Spleen (tissue), 11 donors: ENCODE results near the gene ZNF385D. TPM values are rescaled to one million over a fixed set of nuclear protein-coding genes. Genes with fewer than 3 reads are reported as not detected.

Experiments used
- DNase-seq: peaks from one replicate; pipeline ENCODE4 v3.0.0-alpha.2; 2020
- H3K27ac ChIP-seq, 8 donors: fragments of 200-600 bp; sonication (generic) in 7 of 8; 1 replicate in 4 of 8; 2 replicates in 4 of 8; pipeline versions ENCODE4 v1.5.0 to v1.8.0; 2016 to 2021; ENCODE audit warnings: inconsistent platforms in 4 of 8, mild to moderate bottlenecking in 4 of 8, moderate library complexity in 1 of 8
- H3K27me3 ChIP-seq, 7 donors: fragments of 200-600 bp; sonication (generic) in 6 of 7; replicated peaks in 1 of 7; 1 replicate in 4 of 7; 2 replicates in 3 of 7; pipeline versions ENCODE4 v1.5.0 to v1.8.0; 2016 to 2021; ENCODE audit warnings: inconsistent platforms in 3 of 7, mild to moderate bottlenecking in 1 of 7
- H3K36me3 ChIP-seq, 6 donors: fragments of 200-600 bp; sonication (generic) in 5 of 6; 1 replicate in 4 of 6; 2 replicates in 2 of 6; pipeline versions ENCODE4 v1.5.0 to v1.8.0; 2016 to 2021; ENCODE audit warnings: inconsistent platforms in 2 of 6
- H3K4me1 ChIP-seq, 6 donors: fragments of 200-600 bp; sonication (generic) in 5 of 6; 1 replicate in 3 of 6; 2 replicates in 3 of 6; pipeline versions ENCODE4 v1.5.0 to v1.8.0; 2016 to 2021; ENCODE audit warnings: inconsistent platforms in 3 of 6
- H3K4me3 ChIP-seq, 8 donors: fragments of 200-600 bp; sonication (generic) in 7 of 8; 1 replicate in 4 of 8; 2 replicates in 4 of 8; pipeline versions ENCODE4 v1.5.0 to v1.8.0; 2016 to 2021; ENCODE audit warnings: inconsistent platforms in 4 of 8, mild to moderate bottlenecking in 4 of 8, moderate library complexity in 2 of 8
- H3K9me3 ChIP-seq, 8 donors: fragments of 200-600 bp; sonication (generic) in 7 of 8; 1 replicate in 4 of 8; 2 replicates in 4 of 8; pipeline versions ENCODE4 v1.5.0 to v1.8.0; 2016 to 2021; ENCODE audit warnings: inconsistent platforms in 4 of 8
- POLR2A ChIP-seq, 3 donors: fragments of 450-650 bp; IDR thresholded peaks; one replicate each; pipeline ENCODE4 v1.5.1; 2017; ENCODE audit warnings: antibody characterized with exemption in 3 of 3, mild to moderate bottlenecking in 1 of 3
- POLR2AphosphoS5 ChIP-seq, 3 donors: sonication (generic); formaldehyde crosslinking; IDR thresholded peaks; one replicate each; pipeline ENCODE4 v1.5.1; 2017; ENCODE audit warnings: antibody characterized with exemption in 3 of 3
- WGBS, 5 donors: extraction: QIAGEN DNeasy Blood & Tissue Kit in 3 of 5; methylation state at CpG; one replicate each; pipeline versions ENCODE4 v1.1.5 to v1.1.7; 2013 to 2018; 5-methylcytosine and 5-hydroxymethylcytosine counted together
- intact Hi-C: fragments of 100-400 bp; cut with DNase I; formaldehyde crosslinking; loops from one replicate; pipeline ENCODE4 v1.15.0; 2023; ENCODE audit warnings: low total_unique reads
- polyA plus RNA-seq, 3 donors: library from polyadenylated mRNA; stranded (reverse); fragments of 200-250 nt; gene quantifications; one replicate each; pipeline ENCODE4 v1.2.1, GENCODE V29; 2013
- total RNA-seq, 7 donors: library from RNA; depleted of rRNA in 3 of 7; stranded (reverse); fragments of >200 nt in 3 of 7; fragmentation: NEBNext Ultra II Directional in 4 of 7; extraction: Animal tissue kit (Norgen Biotek cat#: 25700) in 4 of 7; gene quantifications; one replicate each; pipeline versions ENCODE4 v1.1.0 to v1.2.1, GENCODE V29; 2016 to 2021
- TF ChIP-seq, protein P1 (sequence below), 11 experiments: fragments of 200-600 bp in 7 of 11; fragments of 450-650 bp in 4 of 11; sonication (generic) in 4 of 11; IDR thresholded peaks in 8 of 11; conservative IDR thresholded peaks in 3 of 11; 1 replicate in 7 of 11; 2 replicates in 4 of 11; pipeline versions ENCODE4 v1.4.0 to v1.8.0; 2016 to 2021; ENCODE audit warnings: antibody characterized with exemption in 11 of 11, inconsistent platforms in 4 of 11, mild to moderate bottlenecking in 1 of 11
- donor health status: healthy with polysubstance abuse.
- donor health status: DM: no; HTN: no; CAD: no; lungs with moderate emphysema.
- donor health status: DM: no; HTN: no; CAD: no.
- donor health status: Bipolar disorder and iron deficiency.
- donor health status: healthy.
- donor health status: DM: no; HTN: no; CAD: no.
- donor health status: DM: yes; HTN: yes; CAD: no.

The ZNF385D gene
- total and polyA plus RNA-seq, 10 donors: 0.05 to 3.2 (median 0.70) TPM

DNA sequence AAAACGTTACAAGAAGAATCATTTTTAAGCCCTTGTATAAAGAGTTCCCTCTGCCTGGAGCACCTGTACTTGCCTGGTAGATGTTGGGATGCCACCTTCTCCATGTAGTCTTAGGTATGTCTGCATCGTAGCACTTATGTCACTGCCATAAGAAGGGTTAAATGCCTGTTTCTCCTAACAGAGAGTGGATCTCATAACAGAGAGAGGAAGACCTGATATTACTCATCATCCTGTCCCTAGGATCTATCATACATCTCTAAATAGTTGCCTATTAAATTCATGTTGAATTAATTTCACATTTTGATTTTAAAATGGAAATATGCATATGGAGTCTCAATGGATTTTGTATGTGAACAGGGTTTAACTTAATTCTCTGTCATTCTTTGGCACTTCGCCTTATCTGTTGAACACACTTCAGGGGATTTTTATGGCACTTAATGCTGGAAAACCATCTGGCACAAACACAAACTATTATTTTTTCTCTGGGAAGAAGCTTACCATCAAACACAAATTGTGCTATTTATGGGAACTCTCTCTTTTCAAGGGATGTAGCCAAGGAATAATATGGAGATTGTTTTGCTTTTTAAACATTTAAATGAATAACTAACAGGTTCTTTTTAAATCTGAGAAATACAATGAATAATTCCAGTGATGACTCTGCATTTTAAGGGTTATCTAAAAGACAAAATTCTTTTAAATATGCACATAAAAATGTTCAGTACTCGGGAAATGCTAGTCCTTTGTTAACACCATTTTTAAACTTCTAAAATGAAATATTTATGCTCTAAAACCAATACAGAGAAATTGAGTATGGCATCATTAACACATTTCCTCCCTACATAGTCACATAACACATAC is 230.7 kb downstream of the ZNF385D start:
- WGBS, 5 donors: 54 to 68% (median 65%) methylated on average over 4 of the region's 4 CpGs

DNA sequence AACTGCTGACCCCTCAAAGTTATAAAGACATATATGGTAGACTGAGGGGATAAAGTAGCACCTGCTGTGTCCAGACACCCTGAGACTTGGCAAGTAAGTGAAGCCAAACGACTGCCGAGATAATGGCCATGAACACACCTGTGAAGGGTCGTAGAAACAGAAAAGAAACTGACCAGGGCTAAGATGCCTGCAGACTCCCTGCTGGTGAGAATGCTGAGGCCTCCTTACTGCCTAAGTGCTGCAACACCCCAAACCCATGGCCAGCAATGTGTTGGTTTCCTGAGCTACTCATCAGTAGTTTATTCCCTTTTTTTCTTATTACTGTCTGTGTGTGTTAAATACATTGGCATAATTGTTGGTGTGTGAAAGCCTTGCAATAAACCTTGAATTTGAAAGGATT is 233.8 kb downstream of the ZNF385D start:
- H3K27me3 ChIP-seq: no peaks in the 10 kb centered on the region
- TF ChIP-seq, protein P1, sequence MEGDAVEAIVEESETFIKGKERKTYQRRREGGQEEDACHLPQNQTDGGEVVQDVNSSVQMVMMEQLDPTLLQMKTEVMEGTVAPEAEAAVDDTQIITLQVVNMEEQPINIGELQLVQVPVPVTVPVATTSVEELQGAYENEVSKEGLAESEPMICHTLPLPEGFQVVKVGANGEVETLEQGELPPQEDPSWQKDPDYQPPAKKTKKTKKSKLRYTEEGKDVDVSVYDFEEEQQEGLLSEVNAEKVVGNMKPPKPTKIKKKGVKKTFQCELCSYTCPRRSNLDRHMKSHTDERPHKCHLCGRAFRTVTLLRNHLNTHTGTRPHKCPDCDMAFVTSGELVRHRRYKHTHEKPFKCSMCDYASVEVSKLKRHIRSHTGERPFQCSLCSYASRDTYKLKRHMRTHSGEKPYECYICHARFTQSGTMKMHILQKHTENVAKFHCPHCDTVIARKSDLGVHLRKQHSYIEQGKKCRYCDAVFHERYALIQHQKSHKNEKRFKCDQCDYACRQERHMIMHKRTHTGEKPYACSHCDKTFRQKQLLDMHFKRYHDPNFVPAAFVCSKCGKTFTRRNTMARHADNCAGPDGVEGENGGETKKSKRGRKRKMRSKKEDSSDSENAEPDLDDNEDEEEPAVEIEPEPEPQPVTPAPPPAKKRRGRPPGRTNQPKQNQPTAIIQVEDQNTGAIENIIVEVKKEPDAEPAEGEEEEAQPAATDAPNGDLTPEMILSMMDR (IDR thresholded peaks at IDR 0.05 in 8 of 11, conservative IDR thresholded peaks at IDR 0.05 in 3 of 11): no peak
- no peak for TF ChIP-seq POLR2A (IDR thresholded peaks at IDR 0.05)
- TF ChIP-seq POLR2AphosphoS5 (IDR thresholded peaks at IDR 0.05): no peak
- whole genome bisulfite sequencing, 5 donors: 71 to 79% (median 76%) methylated on average over 3 of the region's 3 CpGs
- H3K36me3 ChIP-seq: no peaks in the 10 kb centered on the region
- no peaks in the 10 kb centered on the region for H3K9me3 ChIP-seq
- H3K4me1 ChIP-seq: no peaks in the 10 kb centered on the region
- no peak overlapping the region for H3K27ac ChIP-seq
- H3K4me3 ChIP-seq: no peak overlapping the region
- intact Hi-C loops: no loop called here
- DNase-seq: no peak

More for the DNA sequence above, 230.7 kb downstream of the ZNF385D start:
- DNase-seq: no peak
- intact Hi-C loops: no loop called here
- Histone ChIP-seq H3K27ac (no peak overlapping the region), H3K36me3 (no peaks in the 10 kb centered on the region), H3K9me3 (no peaks in the 10 kb centered on the region), H3K27me3 (no peaks in the 10 kb centered on the region), H3K4me3 (no peak overlapping the region), H3K4me1 (no peaks in the 10 kb centered on the region)
- TF ChIP-seq POLR2A (IDR thresholded peaks at IDR 0.05) (no peak), POLR2AphosphoS5 (IDR thresholded peaks at IDR 0.05) (no peak)
- TF ChIP-seq, protein P1 (IDR thresholded peaks at IDR 0.05 in 8 of 11, conservative IDR thresholded peaks at IDR 0.05 in 3 of 11): no peak

DNA sequence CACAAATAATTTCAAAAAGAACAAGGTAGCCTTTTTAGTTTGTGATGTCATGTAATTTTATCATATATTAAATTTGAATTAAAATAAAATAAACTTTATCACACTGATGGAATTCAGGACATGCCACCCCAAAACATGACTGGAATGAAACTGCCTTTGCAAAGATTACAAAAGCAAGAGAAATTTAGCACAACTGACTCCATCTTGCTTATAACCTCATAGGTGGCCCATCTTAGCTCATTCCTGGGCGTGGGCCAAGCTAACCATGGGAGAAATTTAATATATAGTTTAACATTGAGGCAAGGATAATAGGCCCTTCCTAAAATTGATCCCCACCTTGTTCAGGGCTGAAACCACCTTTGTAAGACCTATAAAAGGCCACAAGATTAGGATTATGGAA is 235.6 kb downstream of the ZNF385D start:
- Histone ChIP-seq H3K36me3 (no peaks in the 10 kb centered on the region), H3K4me1 (no peaks in the 10 kb centered on the region), H3K27ac (no peak overlapping the region), H3K4me3 (no peak overlapping the region), H3K9me3 (no peaks in the 10 kb centered on the region), H3K27me3 (no peaks in the 10 kb centered on the region)
- TF ChIP-seq POLR2A (IDR thresholded peaks at IDR 0.05) (no peak), POLR2AphosphoS5 (IDR thresholded peaks at IDR 0.05) (no peak)
- TF ChIP-seq, protein P1 (IDR thresholded peaks at IDR 0.05 in 8 of 11, conservative IDR thresholded peaks at IDR 0.05 in 3 of 11): no peak
- intact Hi-C loops: no loop called here
- no peak for DNase-seq
- WGBS, 5 donors: 52 to 85% (median 65%) methylated on average over 1 of the region's 1 CpG

DNA sequence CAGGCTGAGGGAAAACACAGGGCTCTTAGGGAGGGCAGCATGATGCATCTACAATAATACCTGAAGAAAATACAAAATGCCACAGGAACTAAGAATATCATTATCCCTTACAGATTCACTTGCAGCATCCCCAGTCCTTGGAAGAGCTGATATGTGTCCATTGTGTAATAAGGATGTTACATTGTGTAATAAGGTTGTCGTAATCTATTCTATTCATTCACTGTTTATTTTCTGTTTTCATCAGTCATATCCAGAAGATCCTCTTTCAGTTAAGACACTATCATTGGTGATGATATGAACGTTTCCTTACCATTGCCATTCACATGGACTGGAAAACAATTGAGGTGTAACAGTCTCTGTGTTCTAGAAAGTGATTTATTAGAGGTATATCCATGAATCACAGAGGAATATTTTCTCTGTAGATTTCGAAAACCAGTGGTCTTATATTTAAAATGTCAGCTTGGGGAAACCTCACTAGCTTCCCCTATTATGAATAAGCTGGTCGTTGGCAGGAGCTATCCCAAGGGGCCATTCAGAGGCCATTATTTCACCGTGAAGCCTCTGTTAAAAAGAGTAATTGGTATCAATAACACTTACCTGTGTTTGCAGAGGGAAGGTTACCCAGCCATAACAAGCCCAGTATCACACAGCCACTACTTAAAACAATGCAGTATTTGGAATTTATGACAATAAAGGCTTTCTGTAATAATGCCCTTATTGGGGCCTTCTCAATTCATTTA is 241.1 kb downstream of the ZNF385D start:
- 49 to 70% (median 61%) methylated on average over 5 of the region's 5 CpGs for WGBS, 5 donors
- no peaks in the 10 kb centered on the region for H3K4me1 ChIP-seq

More for the DNA sequence above, 241.1 kb downstream of the ZNF385D start:
- H3K36me3 ChIP-seq: no peaks in the 10 kb centered on the region
- intact Hi-C loops: no loop called here
- TF ChIP-seq, protein P1 (IDR thresholded peaks at IDR 0.05 in 8 of 11, conservative IDR thresholded peaks at IDR 0.05 in 3 of 11): no peak
- TF ChIP-seq POLR2AphosphoS5 (IDR thresholded peaks at IDR 0.05): no peak
- no peak for TF ChIP-seq POLR2A (IDR thresholded peaks at IDR 0.05)
- no peak for DNase-seq
- no peak overlapping the region for H3K4me3 ChIP-seq
- H3K27ac ChIP-seq: no peak overlapping the region
- no peaks in the 10 kb centered on the region for H3K27me3 ChIP-seq
- no peaks in the 10 kb centered on the region for H3K9me3 ChIP-seq
